NOMO-1 treated with DMSO at 0.1 percent for 48 hours (cell line): ENCODE results near the gene GABRD.
A peak's percentile ranks its signal among the peaks of the same experiment; 100 is the strongest.

ENCODE experiments used
- DNase-seq: peaks from one replicate; lab custom pipeline; 2025; ENCODE audit not compliant: unreplicated experiment; lab: John Stamatoyannopoulos, UW

Gene GABRD

DNA sequence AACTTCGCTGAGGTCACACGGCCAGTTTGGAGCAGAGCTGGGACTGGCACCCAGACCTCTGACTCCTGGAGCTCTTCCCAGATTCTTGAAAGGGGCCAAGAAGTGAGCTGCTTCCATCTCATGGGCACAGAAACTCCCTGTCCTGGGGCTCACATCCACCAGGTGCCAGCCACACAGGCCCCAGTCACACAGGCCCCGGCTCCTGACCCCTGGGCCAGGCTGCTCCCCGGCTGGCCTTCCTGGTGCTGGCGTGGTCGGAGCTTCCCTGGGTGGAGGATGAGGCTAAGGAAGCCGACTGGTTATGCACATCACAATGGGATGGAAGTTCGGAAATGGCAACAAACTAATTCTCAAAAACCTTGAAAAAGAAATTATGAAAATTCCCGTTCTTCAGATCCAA, 3.0 kb upstream of the GABRD start:
- DNase-seq, result no peak

DNA sequence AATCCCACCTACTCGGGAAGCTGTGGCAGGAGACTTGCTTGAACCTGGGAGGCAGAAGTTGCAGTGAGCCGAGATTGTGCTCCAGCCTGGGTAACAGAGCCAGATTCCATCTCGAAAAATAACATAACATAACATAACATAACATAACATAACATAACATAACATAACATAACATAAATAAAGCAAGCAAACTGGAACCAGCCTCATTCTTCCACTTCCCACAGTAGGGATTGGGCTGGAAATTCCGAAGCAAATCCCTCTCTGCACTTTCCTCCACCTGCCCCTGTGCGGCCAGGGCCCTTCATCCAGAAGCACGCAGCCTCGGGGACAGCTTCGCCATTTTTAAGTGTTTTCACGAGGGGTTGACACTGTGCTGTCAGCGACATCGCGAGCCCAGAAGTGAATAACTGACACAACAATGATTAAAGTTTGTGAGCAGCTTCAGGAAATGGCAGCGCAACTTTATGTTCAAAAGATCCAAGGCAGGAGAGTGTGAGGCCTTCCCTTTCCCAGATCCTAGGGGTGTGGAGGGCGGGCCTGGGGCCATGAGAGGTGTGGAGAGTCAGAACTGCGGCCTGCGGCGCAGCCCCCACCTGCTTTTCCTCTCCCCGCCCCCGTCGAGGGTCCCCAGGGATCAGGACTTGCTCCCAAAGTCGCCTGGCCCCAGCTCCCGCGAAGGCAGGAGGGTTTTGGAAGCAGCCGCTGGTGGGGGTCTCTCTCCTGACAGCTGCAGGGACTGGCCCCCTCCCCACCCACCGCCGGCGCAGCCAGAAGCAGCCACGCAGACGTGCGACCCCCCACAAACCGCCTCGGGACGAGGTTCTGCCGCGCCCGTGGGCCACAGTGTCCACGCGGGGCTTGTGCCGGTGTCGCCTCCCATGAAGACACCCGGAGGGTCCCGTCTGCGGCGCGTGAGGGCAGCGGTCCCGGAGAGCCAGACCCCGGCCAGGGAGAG, 651 bp upstream of the GABRD start:
- no peak for DNase-seq

DNA sequence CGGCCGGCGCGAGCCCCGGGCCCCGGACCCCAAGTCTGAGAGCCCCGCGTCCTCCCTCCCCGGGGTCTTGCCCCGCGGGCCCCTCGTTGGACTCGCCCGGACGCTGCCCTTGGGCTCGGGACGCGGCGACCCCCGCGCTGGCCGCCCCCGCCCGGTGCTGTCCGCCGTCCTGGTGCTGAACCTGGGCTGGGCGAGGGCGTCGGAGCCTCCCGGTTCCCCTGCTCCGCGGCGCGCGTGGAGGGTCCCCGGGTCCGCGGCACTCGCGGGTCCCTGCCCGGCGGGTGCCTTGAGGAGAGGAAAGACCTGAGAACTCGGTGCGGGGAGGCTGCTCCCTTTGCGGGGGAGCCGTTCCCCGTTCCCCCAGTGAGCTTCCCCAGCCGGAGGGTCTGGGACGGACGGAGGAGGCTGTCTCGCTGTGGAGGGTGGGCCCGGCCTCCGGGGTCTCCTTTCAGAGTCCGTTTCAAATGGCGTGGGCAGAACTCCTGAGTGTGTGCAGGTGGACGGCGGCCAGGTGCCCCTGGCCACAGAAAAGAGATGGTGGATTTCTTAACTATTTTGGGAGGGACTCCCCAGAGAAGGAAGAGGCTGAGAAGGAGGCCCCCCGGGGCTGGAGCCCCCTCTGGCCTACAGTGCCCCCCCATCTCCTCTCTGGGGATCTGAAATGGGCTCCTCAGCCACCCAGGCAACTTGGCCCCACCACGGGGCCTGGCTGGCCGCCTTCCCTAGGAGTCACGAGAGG, 595 bp downstream of the GABRD start:
- DNase-seq, result no peak

DNA sequence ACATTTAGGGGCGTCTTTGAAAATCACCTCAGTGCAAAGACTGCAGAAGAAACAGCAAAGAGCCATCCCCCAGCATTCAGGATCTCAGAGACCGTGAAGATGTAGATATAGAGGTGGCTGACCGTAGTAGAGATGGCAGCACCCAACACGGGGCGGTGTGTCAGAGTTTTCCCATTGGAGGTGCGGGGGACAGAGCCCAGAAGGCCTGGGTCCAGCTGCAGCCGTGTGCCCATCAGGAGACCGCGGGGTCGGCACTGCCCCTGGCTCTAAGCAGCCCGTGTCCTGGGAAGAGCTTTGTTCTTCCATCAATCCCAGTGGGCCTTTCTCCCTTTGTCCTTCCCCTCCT, 1.1 kb downstream of the GABRD start:
- DNase-seq, result no peak

DNA sequence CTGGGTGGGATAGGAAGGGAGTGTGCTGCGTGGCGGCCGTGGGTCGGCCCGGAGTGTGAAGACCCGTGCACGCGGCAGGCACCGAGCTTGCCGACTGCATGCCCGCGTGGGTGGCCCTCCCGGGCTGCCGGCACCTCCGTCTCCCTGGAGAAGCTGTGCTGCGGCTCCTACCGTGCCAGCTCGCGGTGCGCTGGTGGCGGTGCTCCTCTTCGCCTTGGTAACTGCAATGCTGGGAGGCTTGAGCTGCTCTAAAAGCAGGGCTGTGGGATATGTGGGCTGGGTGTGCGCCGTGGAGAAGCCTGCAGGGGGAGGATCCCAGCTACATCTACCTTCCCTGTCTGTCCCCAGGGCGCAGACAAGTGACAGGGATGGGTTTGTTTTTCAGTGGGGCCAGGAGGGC, 2.4 kb downstream of the GABRD start:
- no peak for DNase-seq

DNA sequence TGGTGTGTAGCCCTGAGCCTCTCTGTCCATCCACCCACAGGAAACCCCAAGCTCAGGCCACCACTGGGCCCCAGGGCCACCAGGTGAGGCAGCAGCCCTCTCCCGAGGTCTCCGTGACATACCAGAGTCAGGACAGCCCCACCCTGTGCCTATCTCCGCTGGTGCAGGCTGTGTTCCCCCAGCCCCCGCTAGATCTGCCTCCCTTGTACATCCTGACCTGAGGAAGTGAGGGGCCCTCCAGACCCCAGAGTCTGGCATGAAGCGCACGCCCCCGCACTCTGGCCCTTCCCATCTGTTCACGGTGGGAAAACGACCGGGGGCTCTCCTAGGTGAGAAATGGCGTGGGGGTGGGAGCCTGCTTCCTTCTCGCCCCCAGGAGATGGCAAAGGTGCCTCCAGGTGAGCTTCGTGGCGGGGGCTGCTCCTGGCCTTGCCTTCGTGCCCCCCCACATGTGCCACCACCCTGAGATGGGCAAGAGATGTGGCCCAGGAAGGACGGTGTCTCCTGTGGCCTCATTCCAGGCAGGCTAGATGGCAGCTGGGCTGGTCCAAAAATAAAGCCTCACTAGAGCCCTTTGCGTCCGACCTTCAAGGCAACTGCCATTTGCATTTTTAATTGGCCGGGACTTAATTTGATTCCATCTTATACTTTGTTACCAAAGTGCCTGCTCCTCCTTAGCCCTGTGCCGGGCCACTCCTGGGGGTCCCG, 3.1 kb downstream of the GABRD start:
- no peak for DNase-seq

DNA sequence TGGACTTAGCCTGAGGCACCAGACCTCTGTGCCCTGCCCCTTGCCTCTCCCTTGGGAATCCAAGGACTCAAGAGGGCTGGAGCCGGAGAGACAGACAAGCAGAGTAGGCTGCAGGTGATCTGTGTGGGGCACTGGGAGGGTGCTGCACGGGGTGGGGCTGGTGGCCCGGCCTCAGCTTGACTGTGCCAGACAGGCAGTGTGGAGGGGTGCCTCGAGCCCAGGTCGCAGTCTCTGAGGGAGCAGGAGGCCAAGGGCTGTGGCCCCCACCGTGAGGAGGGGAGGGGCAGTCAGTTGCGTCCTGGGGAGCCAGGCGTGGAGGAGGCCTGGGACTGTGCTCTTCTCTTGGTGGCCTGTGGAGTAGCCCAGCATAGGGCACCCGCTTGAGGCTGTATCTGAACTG, 4.0 kb downstream of the GABRD start:
- DNase-seq, result no peak

DNA sequence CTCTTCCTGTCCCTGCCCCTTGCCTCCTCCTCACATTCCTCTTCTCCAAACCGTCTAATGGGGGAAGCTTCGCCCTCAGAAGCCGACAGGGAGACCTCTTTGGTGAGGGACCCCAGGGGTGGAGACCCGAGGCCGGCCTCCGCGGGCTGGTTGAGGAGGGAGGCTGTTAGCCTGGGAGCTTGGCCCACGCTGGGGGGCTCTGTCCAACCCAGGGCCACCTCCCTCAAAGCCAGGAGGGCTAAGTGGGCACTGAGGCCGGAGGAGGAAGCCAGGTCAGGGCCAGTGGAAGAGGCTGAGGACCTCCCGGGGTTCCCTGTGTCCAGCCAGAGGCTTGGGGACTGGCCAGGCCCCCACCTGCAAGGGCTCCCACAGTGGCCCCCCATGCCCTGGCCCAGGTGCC, 5.3 kb downstream of the GABRD start:
- no peak for DNase-seq

DNA sequence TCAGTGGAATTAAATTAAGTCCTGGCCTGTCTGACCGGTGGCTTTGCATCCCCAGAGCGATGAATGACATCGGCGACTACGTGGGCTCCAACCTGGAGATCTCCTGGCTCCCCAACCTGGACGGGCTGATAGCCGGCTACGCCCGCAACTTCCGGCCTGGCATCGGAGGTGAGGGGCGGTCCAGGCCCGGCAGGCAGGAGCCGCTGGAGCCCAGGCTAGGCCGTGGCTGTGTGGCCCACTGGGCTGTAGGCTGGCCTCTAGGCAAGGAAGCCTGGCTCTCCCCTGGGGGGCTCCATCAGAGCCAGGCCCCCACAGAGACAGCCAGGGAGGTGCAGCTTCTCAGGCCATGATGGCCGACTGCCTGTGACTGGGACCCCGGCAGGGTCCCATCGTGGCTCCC, 5.7 kb downstream of the GABRD start:
- no peak for DNase-seq

DNA sequence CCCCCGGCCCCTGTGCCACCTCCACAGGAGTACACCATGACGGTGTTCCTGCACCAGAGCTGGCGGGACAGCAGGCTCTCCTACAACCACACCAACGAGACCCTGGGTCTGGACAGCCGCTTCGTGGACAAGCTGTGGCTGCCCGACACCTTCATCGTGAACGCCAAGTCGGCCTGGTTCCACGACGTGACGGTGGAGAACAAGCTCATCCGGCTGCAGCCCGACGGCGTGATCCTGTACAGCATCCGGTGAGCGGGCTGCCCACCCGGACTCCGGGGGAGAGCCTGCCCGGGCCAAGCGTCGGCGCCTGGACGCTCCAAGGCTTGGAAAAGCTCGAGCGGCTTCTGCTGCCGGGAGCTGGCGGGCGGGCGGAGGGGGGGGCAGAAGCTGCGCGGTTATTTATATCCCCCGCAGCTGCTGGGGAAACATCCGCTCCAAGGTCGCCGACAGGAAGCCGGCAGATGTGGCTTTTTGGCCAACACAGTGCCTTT, 6.4 kb downstream of the GABRD start:
- peak; percentile 11 for DNase-seq

DNA sequence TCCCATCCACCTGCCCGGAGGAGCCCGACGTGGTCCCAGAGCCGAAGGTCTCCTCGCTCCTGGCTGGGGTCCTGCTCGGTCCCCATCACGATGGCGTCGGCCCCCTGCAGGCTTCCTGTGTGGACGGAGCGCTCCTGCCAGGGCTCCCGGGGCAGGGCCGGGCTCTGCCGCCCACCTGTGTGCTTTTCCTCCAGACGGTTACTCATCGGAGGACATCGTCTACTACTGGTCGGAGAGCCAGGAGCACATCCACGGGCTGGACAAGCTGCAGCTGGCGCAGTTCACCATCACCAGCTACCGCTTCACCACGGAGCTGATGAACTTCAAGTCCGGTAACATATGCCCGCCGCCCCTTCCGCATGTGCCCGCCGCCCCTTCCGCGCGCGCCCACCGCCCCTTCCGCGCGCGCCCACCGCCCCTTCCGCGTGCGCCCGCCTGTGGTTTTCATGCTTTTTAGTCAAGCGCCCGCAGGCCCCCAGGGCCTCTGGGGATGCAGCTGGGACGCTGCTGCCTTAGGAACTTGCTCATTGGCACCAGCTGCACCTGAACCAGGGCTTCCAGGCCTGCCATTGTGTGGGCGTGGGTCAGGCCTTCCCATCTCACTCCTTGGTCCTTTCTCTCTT, 8.9 kb downstream of the GABRD start:
- DNase-seq, result no peak

DNA sequence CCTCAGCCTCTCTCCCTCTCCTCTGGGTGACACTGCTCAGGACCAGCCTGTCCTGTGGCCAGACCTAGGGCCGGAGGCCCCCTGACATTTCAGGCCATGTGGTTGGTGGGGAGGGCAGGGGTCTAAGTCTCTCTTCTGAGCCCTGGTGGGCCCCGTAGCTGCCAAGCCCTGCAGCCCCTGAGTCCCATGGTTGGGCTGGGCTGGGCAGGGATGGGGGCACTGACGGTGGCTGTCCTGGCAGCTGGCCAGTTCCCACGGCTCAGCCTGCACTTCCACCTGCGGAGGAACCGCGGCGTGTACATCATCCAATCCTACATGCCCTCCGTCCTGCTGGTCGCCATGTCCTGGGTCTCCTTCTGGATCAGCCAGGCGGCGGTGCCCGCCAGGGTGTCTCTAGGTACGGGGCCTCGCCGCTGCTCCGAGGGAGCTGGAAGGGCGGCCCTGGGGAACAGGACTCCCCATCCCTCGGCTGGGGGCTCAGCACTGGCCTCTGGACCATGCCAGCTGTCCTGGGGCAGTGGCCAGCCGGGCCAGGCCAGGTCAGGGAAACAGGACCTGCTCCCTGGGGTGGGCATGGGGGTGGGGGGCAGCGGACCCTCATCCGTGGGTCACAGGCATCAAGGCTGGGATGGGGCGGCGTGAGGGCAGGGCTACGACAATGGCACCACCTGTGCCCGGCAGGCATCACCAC, 9.9 kb downstream of the GABRD start:
- no peak for DNase-seq

DNA sequence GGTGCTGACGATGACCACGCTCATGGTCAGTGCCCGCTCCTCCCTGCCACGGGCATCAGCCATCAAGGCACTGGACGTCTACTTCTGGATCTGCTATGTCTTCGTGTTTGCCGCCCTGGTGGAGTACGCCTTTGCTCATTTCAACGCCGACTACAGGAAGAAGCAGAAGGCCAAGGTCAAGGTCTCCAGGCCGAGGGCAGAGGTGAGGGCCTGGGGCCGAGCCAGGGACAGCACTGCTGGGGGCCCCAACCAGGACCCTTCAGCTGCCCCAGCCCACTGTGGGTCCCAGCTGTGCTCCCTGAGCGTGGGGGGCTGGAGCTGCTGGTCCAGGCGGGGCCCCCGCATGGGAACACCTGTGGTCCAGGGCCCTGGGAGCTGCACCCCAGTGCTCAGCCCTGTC, 10.4 kb downstream of the GABRD start:
- DNase-seq, result no peak

DNA sequence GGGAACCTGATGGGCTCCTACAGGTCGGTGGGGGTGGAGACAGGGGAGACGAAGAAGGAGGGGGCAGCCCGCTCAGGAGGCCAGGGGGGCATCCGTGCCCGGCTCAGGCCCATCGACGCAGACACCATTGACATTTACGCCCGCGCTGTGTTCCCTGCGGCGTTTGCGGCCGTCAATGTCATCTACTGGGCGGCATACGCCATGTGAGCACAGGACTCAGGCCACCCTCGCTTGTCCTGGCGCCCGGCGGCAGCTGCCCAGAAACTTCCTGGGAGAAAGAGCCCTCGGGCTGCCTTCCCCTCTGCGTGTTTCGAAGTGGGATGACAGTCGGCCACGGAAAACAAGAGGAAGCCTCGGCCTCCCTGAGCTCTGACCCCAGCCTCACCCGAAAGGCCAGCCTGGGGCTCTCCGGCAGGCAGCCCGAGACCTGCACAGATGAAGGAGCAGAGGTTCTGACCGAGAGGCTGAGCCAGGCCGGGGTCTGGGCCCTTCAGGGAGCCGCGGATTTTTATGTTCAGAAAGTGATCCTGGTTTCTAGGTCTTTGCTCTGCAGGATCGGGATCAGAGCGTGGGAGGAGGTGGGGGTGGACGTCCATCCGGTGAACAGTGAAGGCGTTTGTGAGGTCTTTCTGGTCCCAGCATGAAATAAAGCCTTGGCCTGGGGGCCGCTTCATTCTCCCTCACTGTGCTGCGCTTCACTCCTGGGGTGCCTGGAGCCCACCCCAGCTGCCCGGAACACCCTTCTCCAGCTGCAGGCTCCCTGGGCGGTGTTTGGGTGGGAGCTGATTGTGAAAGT, 11.1 kb downstream of the GABRD start:
- no peak for DNase-seq

DNA sequence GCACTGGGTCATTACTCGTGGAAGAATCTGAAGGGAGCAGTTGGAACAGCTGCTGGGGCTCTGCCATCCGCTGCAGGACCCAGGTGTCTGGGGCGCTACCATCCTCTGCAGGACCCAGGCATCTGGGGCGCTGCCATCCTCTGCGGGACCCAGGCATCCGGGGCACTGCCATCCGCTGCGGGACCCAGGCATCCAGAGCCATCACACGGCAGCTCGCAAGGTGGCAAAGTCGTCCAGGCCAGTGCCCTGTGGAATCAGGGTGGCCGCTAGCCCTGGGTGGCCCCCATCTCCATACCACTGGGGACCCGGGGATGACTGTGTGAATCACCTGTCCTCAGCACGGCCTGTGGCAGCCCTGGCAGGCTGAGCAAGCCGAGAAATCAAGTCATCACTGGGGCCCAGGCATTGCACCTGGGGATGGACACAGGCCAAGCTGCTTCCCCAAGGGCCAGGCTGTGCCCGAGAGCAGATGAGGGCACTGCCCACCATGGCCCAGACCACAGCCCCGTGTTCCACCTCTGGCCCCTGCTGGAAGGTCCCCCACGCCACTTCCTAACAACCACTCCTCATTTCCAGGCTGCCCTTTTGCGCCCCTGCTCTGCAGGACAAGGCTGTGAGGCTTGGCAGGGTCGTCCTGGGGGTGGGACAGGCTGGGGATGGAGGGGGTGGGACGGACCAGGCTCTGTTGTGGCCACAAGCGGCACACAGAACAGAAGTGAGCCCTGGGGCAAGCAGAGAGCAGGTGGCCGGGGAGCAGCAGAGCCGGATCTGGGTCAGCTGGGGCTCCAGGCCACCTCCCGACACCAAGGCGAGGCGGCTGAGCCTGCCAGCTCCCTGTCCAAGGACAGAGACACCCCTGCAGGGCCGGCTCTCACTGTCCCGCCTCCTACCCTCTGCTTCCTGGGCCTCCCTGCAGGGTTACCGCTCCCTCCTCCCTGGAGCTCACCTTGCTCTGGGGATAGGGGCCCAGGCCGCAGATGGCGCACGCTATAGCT, 12.7 kb downstream of the GABRD start:
- DNase-seq, result no peak

DNA sequence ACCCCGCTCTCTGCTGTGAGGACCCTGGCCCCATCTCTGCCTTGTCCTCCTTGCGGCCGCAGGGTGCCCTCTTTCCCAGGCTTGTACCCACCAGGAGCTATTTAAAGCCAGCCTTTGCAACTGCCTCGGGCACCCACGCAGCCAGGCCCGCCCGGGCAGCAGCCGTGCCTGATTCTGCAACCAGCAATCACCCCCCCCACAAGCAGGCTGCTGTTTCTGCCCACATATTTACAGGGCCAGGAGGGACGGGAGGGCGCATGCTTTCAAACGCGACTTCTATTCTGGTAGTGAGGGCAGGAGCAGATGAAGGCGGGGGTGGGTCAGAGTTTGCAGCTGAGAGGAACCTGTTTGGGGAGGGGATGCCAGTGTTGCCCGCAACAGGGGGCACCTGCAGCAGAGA, 13.6 kb downstream of the GABRD start:
- no peak for DNase-seq

DNA sequence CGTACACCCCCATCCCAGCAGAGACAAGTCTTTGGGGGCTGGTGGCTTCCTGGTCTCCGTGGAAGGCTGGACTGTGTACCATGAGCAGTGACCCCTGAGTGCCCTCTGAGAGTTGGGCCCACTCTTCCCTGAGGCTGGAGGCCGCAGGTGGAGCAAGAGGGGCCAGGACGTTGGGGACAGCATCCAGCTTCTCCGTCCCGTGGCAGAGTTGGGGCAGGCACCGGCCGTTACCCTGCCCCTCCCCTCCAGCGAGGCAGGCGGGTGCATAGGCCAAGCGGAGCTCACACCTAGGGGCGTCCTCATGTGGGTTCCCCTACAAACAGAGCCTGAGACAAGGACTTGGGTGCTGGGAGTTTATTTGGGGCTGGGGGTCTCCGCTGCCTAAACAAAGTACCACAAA, 14.0 kb downstream of the GABRD start:
- no peak for DNase-seq

DNA sequence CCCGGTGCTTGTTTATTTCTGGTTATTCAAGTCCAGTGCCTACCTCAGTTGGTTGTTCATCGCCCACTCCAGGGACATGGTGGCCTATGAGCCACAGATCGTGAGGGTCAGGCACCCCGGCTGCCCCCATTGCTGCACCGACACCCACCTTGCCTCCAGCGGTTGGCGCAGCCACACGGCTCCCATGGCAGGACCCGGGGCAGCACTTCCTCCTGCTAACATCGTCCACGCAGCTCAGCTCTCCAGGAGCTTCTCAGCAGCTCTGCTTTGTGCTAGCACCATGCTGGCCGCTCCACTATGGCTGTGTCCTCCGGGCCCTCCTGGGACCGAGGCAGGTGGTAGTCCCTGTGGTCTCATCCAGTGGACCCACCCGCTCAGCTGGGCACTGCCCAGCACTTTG, 17.1 kb downstream of the GABRD start:
- no peak for DNase-seq
